AML-193 (cell line): Measurements from ENCODE around the gene BMPR1A.
A peak's percentile ranks its signal among the peaks of the same experiment; 100 is the strongest.

Experiments
- DNase-seq, 2 experiments: peaks; one replicate each; lab custom pipeline; 2025; lab: John Stamatoyannopoulos, UW

The BMPR1A gene

GRCh38 chr10:86956195-86956847 is 199.9 kb downstream of the BMPR1A start:
- no peak for DNase-seq

GRCh38 chr10:86956848-86957448 is 200.5 kb downstream of the BMPR1A start:
- DNase-seq: no peak

GRCh38 chr10:86957471-86958115 is 201.2 kb downstream of the BMPR1A start, which contains the start of gene MMRN2:
Gene MMRN2, minus strand, starts transcription at chr10:86957615. Its CDS starts 74 bp downstream, at chr10:86957541.
- DNase-seq: no peak

GRCh38 chr10:86958116-86958900 is 201.9 kb downstream of the BMPR1A start, which contains the start of gene SNCG:
Gene SNCG, plus strand, starts transcription at chr10:86958599. Its CDS starts 99 bp downstream, at chr10:86958698.
- DNase-seq: no peak

GRCh38 chr10:86958901-86959736 is 202.7 kb downstream of the BMPR1A start:
- DNase-seq: peak in 1 of 2 experiments; percentile 6

DNA sequence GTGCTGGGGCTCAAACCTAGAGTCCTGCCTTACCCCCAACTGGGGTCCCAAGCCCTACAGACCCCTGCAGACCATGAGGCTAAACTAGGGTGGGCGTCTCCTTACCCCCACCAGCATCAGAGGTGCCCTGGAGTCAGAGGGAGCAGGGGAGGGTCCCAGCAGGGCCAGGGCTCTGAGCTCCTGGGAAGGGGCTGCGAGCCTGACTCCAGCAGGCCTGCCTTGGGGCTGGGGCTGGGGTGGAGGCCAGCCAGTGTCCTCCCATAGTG is 203.3 kb downstream of the BMPR1A start:
- no peak for DNase-seq

- peak; percentile 62 to 66 for DNase-seq
Measured at GRCh38 chr10:86960003-86960862, 203.8 kb downstream of the BMPR1A start.

GRCh38 chr10:86960863-86961434 is 204.5 kb downstream of the BMPR1A start:
- no peak for DNase-seq

DNA sequence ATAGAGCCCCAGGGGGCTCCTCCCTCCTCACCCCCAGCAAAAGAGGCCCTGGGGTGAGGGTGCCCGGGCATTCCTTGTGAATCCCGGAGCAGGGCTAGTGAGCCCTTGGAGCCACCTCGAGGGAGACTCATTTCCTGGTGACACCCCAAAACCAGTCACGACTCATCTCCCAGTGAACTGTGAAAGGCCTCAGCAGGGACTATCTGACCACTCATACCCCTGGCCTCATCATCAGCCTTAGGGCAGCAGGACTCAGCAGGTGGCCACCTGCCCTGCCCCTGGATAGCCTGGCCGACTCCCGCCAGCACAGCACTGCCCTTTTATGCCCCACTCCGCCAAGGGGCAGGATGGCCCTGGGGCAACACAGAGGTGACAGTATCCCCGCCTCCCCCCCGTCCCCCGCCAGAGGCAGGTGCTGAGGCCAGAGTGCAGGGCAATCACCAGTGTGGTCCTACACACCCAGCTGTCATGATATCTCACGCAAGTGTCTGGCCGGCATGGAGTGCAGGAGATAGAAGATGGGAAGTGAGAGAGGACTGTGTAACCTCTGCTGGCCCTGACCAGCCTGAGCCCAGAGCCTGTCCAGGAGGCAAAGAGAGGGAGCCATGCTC is 205.2 kb downstream of the BMPR1A start:
- DNase-seq: no peak

DNA sequence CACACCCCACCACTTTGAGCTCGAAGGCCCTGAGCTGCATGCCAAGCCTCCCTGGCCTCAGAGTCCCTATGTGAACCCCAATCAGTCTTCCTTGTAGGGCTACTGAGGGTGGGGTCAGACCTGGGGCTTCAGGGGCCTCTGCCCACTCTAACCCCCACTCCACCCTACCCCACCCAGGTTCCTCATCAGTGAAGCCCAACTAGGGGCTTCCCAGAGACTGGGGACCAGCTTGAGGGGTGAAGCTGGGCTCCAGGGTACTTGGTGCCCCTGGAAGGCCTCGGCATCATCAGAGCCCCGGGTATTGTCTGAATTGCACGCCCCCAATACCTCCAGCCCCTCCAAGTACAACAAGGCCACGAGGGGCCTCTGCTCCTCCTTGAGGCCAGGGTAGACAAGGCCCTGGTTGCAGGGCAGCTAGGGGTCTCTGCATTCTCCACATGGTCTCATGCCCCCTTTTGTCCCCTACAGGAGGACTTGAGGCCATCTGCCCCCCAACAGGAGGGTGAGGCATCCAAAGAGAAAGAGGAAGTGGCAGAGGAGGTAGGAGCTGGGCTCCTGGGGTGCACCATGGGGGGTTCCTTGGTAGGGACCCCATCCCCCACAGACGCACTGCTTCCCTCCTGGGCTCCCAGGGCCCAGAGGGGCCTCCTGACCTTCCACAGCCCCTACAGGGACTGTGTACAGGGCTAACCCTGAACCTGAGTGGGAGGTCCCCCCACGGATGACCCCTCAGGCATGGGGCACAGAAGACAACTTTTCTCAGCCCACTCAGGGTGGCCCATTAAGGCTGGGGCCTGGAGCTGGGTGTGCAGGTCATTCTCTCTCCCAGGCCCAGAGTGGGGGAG is 205.9 kb downstream of the BMPR1A start:
- DNase-seq: no peak

DNA sequence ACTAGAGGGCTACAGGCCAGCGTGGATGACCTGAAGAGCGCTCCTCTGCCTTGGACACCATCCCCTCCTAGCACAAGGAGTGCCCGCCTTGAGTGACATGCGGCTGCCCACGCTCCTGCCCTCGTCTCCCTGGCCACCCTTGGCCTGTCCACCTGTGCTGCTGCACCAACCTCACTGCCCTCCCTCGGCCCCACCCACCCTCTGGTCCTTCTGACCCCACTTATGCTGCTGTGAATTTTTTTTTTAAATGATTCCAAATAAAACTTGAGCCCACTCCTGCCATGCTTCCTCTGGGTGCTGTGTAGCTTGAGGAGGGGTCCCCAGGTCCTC is 206.5 kb downstream of the BMPR1A start:
- DNase-seq: no peak

- DNase-seq: no peak
Measured at GRCh38 chr10:86963341-86963919, 207.0 kb downstream of the BMPR1A start.

- DNase-seq: no peak
Measured at GRCh38 chr10:86964061-86964846, 207.8 kb downstream of the BMPR1A start.

DNA sequence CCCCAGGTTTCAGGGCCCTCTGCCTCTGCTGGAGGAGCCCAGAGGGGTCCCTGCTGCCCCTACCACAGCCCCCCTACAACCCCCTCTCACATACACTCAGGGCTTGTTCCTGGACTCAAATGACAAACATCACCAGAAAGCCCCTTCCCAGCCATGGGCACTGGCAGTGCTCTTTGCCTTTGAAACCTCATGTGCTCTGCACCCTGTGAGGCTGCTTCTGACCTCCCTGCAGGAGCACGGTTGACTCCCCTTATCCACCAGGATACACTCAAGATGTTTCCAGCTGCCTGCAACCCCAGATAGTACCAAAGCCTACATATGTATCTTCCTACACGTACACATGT is 208.4 kb downstream of the BMPR1A start:
- DNase-seq: no peak

- no peak for DNase-seq
Measured at GRCh38 chr10:86965986-86966654, 209.7 kb downstream of the BMPR1A start.

- no peak for DNase-seq
Measured at GRCh38 chr10:86967481-86967941, 211.1 kb downstream of the BMPR1A start.

- DNase-seq: no peak
Measured at GRCh38 chr10:86968271-86968993, 212.0 kb downstream of the BMPR1A start, which contains the start of gene ADIRF. Gene ADIRF, plus strand, starts transcription at chr10:86968482. Its CDS starts 63 bp downstream, at chr10:86968545.
